ENCODE data around the gene GART.

DNA sequence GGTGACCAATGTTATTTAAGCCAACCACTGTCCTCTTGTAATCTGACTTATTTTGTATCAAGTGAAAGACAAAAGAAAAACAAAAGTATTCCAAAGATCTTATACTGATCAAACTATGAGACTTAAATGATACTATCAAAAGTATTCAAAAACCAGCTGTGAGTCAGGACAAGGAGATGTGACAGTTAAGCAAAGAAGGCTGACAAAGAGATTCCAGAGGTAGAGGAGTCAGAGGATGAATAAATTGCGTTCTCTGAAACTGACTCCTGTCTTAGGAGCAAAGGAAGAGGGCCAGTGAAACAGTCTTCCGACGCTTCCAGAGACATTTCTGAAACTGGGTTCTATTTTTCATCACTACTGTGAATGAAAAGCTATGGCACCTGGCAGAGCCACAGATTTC is 83.1 kb downstream of the GART start:
- TF ChIP-seq EZH2 (IDR thresholded peaks at IDR 0.05; ENCODE audit: low read length, unreplicated experiment), result no peak
- TF ChIP-seq, protein P1, sequence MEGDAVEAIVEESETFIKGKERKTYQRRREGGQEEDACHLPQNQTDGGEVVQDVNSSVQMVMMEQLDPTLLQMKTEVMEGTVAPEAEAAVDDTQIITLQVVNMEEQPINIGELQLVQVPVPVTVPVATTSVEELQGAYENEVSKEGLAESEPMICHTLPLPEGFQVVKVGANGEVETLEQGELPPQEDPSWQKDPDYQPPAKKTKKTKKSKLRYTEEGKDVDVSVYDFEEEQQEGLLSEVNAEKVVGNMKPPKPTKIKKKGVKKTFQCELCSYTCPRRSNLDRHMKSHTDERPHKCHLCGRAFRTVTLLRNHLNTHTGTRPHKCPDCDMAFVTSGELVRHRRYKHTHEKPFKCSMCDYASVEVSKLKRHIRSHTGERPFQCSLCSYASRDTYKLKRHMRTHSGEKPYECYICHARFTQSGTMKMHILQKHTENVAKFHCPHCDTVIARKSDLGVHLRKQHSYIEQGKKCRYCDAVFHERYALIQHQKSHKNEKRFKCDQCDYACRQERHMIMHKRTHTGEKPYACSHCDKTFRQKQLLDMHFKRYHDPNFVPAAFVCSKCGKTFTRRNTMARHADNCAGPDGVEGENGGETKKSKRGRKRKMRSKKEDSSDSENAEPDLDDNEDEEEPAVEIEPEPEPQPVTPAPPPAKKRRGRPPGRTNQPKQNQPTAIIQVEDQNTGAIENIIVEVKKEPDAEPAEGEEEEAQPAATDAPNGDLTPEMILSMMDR (conservative IDR thresholded peaks at IDR 0.05; ENCODE audit: low read depth, low read length), result no peak

Data from PC-3 (cell line).